Measurements from ENCODE around the gene PRELID3B.

The PRELID3B gene

GRCh38 chr20:59025511-59025910 is 17.1 kb downstream of the PRELID3B start:
- H3K4me3 ChIP-seq (ENCODE audit: low read length, poor library complexity, severe bottlenecking): no peak overlapping the region
- peaks cover 46% of the 10 kb centered on the region for H3K79me2 ChIP-seq (ENCODE audit: insufficient read depth, low read length)
- TF ChIP-seq EZH2phosphoT487 (IDR thresholded peaks at IDR 0.05; ENCODE audit: borderline replicate concordance) (no peak), CTCF (conservative IDR thresholded peaks at IDR 0.05; ENCODE audit: low read length) (no peak)
- no peaks in the 10 kb centered on the region for H3K9me3 ChIP-seq (ENCODE audit: insufficient read depth, low read depth, low read length)
- no peaks in the 10 kb centered on the region for H3K27me3 ChIP-seq (ENCODE audit: insufficient read depth, low read length, poor library complexity, severe bottlenecking)
- H3K36me3 ChIP-seq (ENCODE audit: insufficient read depth, low read length): peaks cover 49% of the 10 kb centered on the region
- H4K20me1 ChIP-seq (ENCODE audit: insufficient read depth, low read length, poor library complexity, severe bottlenecking): peaks cover 29% of the 10 kb centered on the region
- H2AFZ ChIP-seq (ENCODE audit: low read length): no peak overlapping the region
- peaks cover 14% of the 10 kb centered on the region for H3K4me1 ChIP-seq (ENCODE audit: insufficient read depth, low read length, poor library complexity, severe bottlenecking)
- no peak overlapping the region for H3K9ac ChIP-seq (ENCODE audit: low read depth, low read length, poor library complexity, severe bottlenecking)
- H3K9me2 ChIP-seq (replicated peaks; ENCODE audit: low read depth, low read length): no peaks in the 10 kb centered on the region
- H3K4me2 ChIP-seq (ENCODE audit: low read depth, low read length, poor library complexity, severe bottlenecking): no peak overlapping the region
- H3F3A ChIP-seq (ENCODE audit: low read depth): no peaks in the 10 kb centered on the region

- Histone ChIP-seq H3K36me3 (ENCODE audit: insufficient read depth, low read length) (peaks cover 46% of the 10 kb centered on the region), H2AFZ (ENCODE audit: low read length) (no peak overlapping the region), H3K4me2 (ENCODE audit: low read depth, low read length, poor library complexity, severe bottlenecking) (no peak overlapping the region), H3F3A (ENCODE audit: low read depth) (no peaks in the 10 kb centered on the region), H3K9ac (ENCODE audit: low read depth, low read length, poor library complexity, severe bottlenecking) (no peak overlapping the region), H3K4me1 (ENCODE audit: insufficient read depth, low read length, poor library complexity, severe bottlenecking) (peaks cover 12% of the 10 kb centered on the region), H3K4me3 (ENCODE audit: low read length, poor library complexity, severe bottlenecking) (no peak overlapping the region), H3K79me2 (ENCODE audit: insufficient read depth, low read length) (peaks cover 42% of the 10 kb centered on the region), H3K9me2 (replicated peaks; ENCODE audit: low read depth, low read length) (no peaks in the 10 kb centered on the region), H3K27me3 (ENCODE audit: insufficient read depth, low read length, poor library complexity, severe bottlenecking) (no peaks in the 10 kb centered on the region), H3K9me3 (ENCODE audit: insufficient read depth, low read depth, low read length) (no peaks in the 10 kb centered on the region), H4K20me1 (ENCODE audit: insufficient read depth, low read length, poor library complexity, severe bottlenecking) (peaks cover 25% of the 10 kb centered on the region)
- TF ChIP-seq CTCF (conservative IDR thresholded peaks at IDR 0.05; ENCODE audit: low read length) (no peak), EZH2phosphoT487 (IDR thresholded peaks at IDR 0.05; ENCODE audit: borderline replicate concordance) (no peak)
Measured at GRCh38 chr20:59025086-59025485, 17.5 kb downstream of the PRELID3B start.

GRCh38 chr20:59024111-59024530 is 18.5 kb downstream of the PRELID3B start:
- Histone ChIP-seq H3K27me3 (ENCODE audit: insufficient read depth, low read length, poor library complexity, severe bottlenecking) (no peaks in the 10 kb centered on the region), H3K79me2 (ENCODE audit: insufficient read depth, low read length) (peaks cover 32% of the 10 kb centered on the region), H3K9ac (ENCODE audit: low read depth, low read length, poor library complexity, severe bottlenecking) (no peak overlapping the region)

More at GRCh38 chr20:59024111-59024530, 18.5 kb downstream of the PRELID3B start:
- no peaks in the 10 kb centered on the region for H3K9me3 ChIP-seq (ENCODE audit: insufficient read depth, low read depth, low read length)
- H3K4me3 ChIP-seq (ENCODE audit: low read length, poor library complexity, severe bottlenecking): no peak overlapping the region
- peaks cover 37% of the 10 kb centered on the region for H3K36me3 ChIP-seq (ENCODE audit: insufficient read depth, low read length)
- peaks cover 12% of the 10 kb centered on the region for H3K4me1 ChIP-seq (ENCODE audit: insufficient read depth, low read length, poor library complexity, severe bottlenecking)
- no peak overlapping the region for H3K4me2 ChIP-seq (ENCODE audit: low read depth, low read length, poor library complexity, severe bottlenecking)
- no peaks in the 10 kb centered on the region for H3K9me2 ChIP-seq (replicated peaks; ENCODE audit: low read depth, low read length)
- H2AFZ ChIP-seq (ENCODE audit: low read length): no peak overlapping the region
- H4K20me1 ChIP-seq (ENCODE audit: insufficient read depth, low read length, poor library complexity, severe bottlenecking): peaks cover 17% of the 10 kb centered on the region
- H3F3A ChIP-seq (ENCODE audit: low read depth): no peaks in the 10 kb centered on the region
- TF ChIP-seq CTCF (conservative IDR thresholded peaks at IDR 0.05; ENCODE audit: low read length) (no peak), EZH2phosphoT487 (IDR thresholded peaks at IDR 0.05; ENCODE audit: borderline replicate concordance) (no peak)

All from Loucy (cell line).